Natural killer cell (primary cell): ENCODE measurements around the gene PLXNC1. TPM values are rescaled to one million over a fixed set of nuclear protein-coding genes. Genes with fewer than 3 reads are reported as not detected.

Experiments
- ATAC-seq, 3 donors: fragments of 150-1000 bp in 2 of 3; fragments of 200-7000 bp in 1 of 3; cut with Tn5 transposase; 1 replicate in 1 of 3; 2 replicates in 2 of 3; pipeline ENCODE4 v1.10.0; 2021; ENCODE audit warnings: mild to moderate bottlenecking in 2 of 3, moderate library complexity in 2 of 3
- DNase-seq, 2 donors: peaks; one replicate each; pipeline versions ENCODE4 v3.0.0 to v3.0.0-alpha.2; 2013 to 2021; ENCODE audit warnings: mixed read lengths in 1 of 2
- H3K27ac ChIP-seq: one replicate; pipeline ENCODE4 v1.5.1; 2013; ENCODE audit warnings: mild to moderate bottlenecking, low read length
- H3K27me3 ChIP-seq: one replicate; pipeline ENCODE4 v1.6.1; 2013; ENCODE audit warnings: low read length; ENCODE audit not compliant: control insufficient read depth, insufficient read depth
- H3K36me3 ChIP-seq: one replicate; pipeline ENCODE4 v1.6.1; 2013; ENCODE audit warnings: low read length; ENCODE audit not compliant: control insufficient read depth, insufficient read depth
- H3K4me1 ChIP-seq: one replicate; pipeline ENCODE4 v1.6.1; 2013; ENCODE audit warnings: low read length; ENCODE audit not compliant: control insufficient read depth, insufficient read depth
- H3K4me3 ChIP-seq: one replicate; pipeline ENCODE4 v1.5.1; 2013; ENCODE audit warnings: low read length
- H3K9me3 ChIP-seq: one replicate; pipeline ENCODE4 v1.6.1; 2013; ENCODE audit warnings: low read length; ENCODE audit not compliant: control insufficient read depth, insufficient read depth
- H3K27ac Mint-ChIP-seq, 2 donors: one replicate each; pipeline ENCODE4 v1.8.0; 2022; ENCODE audit warnings: mild to moderate bottlenecking in 2 of 2, mixed read lengths in 2 of 2, moderate library complexity in 1 of 2
- H3K27me3 Mint-ChIP-seq, 2 donors: one replicate each; pipeline ENCODE4 v1.8.0; 2022; ENCODE audit warnings: low read depth in 2 of 2, mixed read lengths in 2 of 2
- H3K36me3 Mint-ChIP-seq: one replicate; pipeline ENCODE4 v1.8.0; 2022; ENCODE audit warnings: mixed read lengths
- H3K4me1 Mint-ChIP-seq, 2 donors: one replicate each; pipeline ENCODE4 v1.8.0; 2022; ENCODE audit warnings: mixed read lengths in 2 of 2
- H3K4me3 Mint-ChIP-seq: one replicate; pipeline ENCODE4 v1.8.0; 2022; ENCODE audit warnings: mild to moderate bottlenecking, moderate library complexity, mixed read lengths
- H3K9me3 Mint-ChIP-seq, 2 donors: one replicate each; pipeline ENCODE4 v1.8.0; 2022; ENCODE audit warnings: mixed read lengths in 2 of 2
- CTCF ChIP-seq: fragments of 200-600 bp; IDR thresholded peaks from one replicate; pipeline ENCODE4 v1.8.0; 2022; ENCODE audit warnings: antibody characterized with exemption
- WGBS: methylation state at CpG from one replicate; pipeline ENCODE4 v1.1.7; 2013; ENCODE audit warnings: missing lambda C conversion rate; ENCODE audit not compliant: insufficient coverage; 5-methylcytosine and 5-hydroxymethylcytosine counted together
- intact Hi-C: fragments of 100-400 bp; cut with micrococcal nuclease; formaldehyde crosslinking; loops from one replicate; pipeline ENCODE4 v1.14.2; 2022
- total RNA-seq, 4 donors: library from RNA; stranded (reverse); fragments of 120-200 nt in 1 of 4; gene quantifications; one replicate each; pipeline versions ENCODE4 v1.2.3 to v1.2.4, GENCODE V29; 2013 to 2022

The PLXNC1 gene
- total RNA-seq, 3 donors from 2014 or later (not counting 1 experiment from before 2014, with no cell fraction given) = 22.0 to 30.7 (median 26.5) TPM

- intact Hi-C loops = no loop called here
- Histone ChIP-seq H3K27ac (no peak overlapping the region), H3K4me3 (no peak overlapping the region), H3K9me3 (no peaks in the 10 kb centered on the region), H3K36me3 (no peaks in the 10 kb centered on the region), H3K27me3 (no peaks in the 10 kb centered on the region), H3K4me1 (peaks cover 28% of the 10 kb centered on the region)
- WGBS = 48% methylated on average over 2 of the region's 6 CpGs
- H3K36me3 Mint-ChIP-seq = no peaks in the 10 kb centered on the region
- DNase-seq (peak in 1 of 2 donors; percentile 14), ATAC-seq (peak in 1 of 3 donors; percentile 34)
- H3K27ac Mint-ChIP-seq = peak overlapping the region; percentile 1 to 21
- peaks cover 31 to 52% of the 10 kb centered on the region in 2 donors for H3K4me1 Mint-ChIP-seq
- no peaks in the 10 kb centered on the region for H3K9me3 Mint-ChIP-seq
- no peak for TF ChIP-seq CTCF
- H3K4me3 Mint-ChIP-seq = no peak overlapping the region
- H3K27me3 Mint-ChIP-seq = no peaks in the 10 kb centered on the region
Measured at GRCh38 chr12:94271351-94271750, 123.0 kb downstream of the PLXNC1 start.

DNA sequence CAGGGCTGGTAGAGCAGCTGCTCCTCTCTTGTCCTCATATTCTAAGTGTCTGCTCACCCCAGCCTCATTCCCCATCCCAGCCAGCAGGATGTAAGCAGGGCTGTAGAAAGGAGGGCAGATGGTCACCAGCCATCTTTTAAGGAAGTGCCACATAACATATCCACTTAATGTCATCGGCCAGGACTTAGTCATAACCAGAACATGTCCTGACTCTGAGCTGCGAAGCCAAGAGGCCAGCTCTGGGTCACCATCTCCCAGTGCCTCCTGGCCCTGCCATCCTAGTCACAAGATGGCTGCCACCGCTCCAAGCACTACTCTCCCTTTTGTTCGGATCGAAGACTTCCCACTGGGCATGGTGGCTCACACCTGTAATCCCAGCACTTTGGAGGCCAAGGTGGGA is 123.9 kb downstream of the PLXNC1 start:
- Histone ChIP-seq H3K4me1 (peaks cover 23% of the 10 kb centered on the region), H3K27me3 (no peaks in the 10 kb centered on the region), H3K27ac (no peak overlapping the region), H3K4me3 (no peak overlapping the region), H3K36me3 (no peaks in the 10 kb centered on the region), H3K9me3 (no peaks in the 10 kb centered on the region)
- DNase-seq (no peak), ATAC-seq (no peak)
- Mint-ChIP-seq H3K9me3 (no peaks in the 10 kb centered on the region), H3K27ac (peak overlapping the region; percentile 1 to 21), H3K36me3 (no peaks in the 10 kb centered on the region), H3K4me1 (peaks cover 25 to 45% of the 10 kb centered on the region in 2 donors), H3K27me3 (no peaks in the 10 kb centered on the region), H3K4me3 (no peak overlapping the region)
- intact Hi-C loops = no loop called here
- TF ChIP-seq CTCF = no peak
- WGBS = 85% methylated on average over 5 of the region's 5 CpGs

DNA sequence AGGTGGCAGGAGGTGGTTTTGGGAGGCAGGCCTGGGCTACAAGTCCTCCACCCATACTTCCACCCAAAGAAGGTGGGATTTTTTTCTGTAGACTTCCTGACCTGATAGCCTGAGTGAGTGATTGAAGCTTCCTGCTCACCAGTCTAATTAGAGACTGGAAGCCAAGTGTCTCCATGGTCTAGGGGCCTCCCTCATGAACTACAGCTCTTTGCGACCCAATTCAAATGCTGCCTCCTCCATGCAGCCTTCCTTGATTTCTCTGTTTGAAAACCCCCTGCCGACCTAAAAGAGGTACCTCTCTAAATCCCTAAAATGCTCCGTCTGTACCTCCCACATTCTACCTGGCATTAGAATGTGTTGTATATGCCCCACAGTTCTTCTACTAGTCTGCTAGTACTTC is 124.9 kb downstream of the PLXNC1 start:
- H3K9me3 Mint-ChIP-seq = no peaks in the 10 kb centered on the region

More for the DNA sequence above, 124.9 kb downstream of the PLXNC1 start:
- Mint-ChIP-seq H3K4me1 (peaks cover 19 to 35% of the 10 kb centered on the region in 2 donors), H3K36me3 (no peaks in the 10 kb centered on the region), H3K4me3 (no peak overlapping the region), H3K27me3 (no peaks in the 10 kb centered on the region), H3K27ac (peak overlapping the region in 1 of 2 donors; percentile 24)
- WGBS = 98% methylated on average over 3 of the region's 3 CpGs
- Histone ChIP-seq H3K4me1 (peaks cover 15% of the 10 kb centered on the region), H3K27me3 (no peaks in the 10 kb centered on the region), H3K9me3 (no peaks in the 10 kb centered on the region), H3K4me3 (no peak overlapping the region), H3K36me3 (no peaks in the 10 kb centered on the region), H3K27ac (no peak overlapping the region)
- ATAC-seq (no peak), DNase-seq (no peak)
- intact Hi-C loops = no loop called here
- TF ChIP-seq CTCF = no peak
